GM12891 (cell line): Measurements from ENCODE around the gene UBTD2.

Source experiments
- POLR2A ChIP-seq: IDR thresholded peaks from 2 replicates; pipeline ENCODE4 v1.6.1; 2011; ENCODE audit warnings: low read depth, low read length, control low read depth
- POLR2AphosphoS5 ChIP-seq: IDR thresholded peaks from 2 replicates; pipeline ENCODE4 v1.6.1; 2011; ENCODE audit warnings: low read depth, low read length, control low read depth

GRCh38 chr5:172325452-172325851 is 41.9 kb upstream of the UBTD2 start:
- no peak for TF ChIP-seq POLR2A
- TF ChIP-seq POLR2AphosphoS5 = no peak
